NOMO-1 (cell line): Measurements from ENCODE around the gene TRIM36.

Experiments used
- DNase-seq, 2 experiments: peaks; one replicate each; lab custom pipeline; 2025; ENCODE audit not compliant: unreplicated experiment in 2 of 2; lab: John Stamatoyannopoulos, UW

TRIM36 gene

GRCh38 chr5:115169487-115170133, at the start of gene TRIM36:
Gene TRIM36, minus strand, starts transcription at chr5:115169908. Its CDS starts 274 bp downstream, at chr5:115169634.
- DNase-seq: peak; percentile 88 to 96

GRCh38 chr5:115214541-115214940, 44.8 kb upstream of the TRIM36 start:
- DNase-seq: no peak

- DNase-seq: peak; percentile 91 to 98
These were observed 39.6 kb upstream of the TRIM36 start for GRCh38 chr5:115209279-115209678.

- DNase-seq: no peak
These were observed 33.2 kb upstream of the TRIM36 start for GRCh38 chr5:115202952-115203351.

- DNase-seq: no peak
These were observed 26.5 kb upstream of the TRIM36 start for GRCh38 chr5:115196161-115196560.

GRCh38 chr5:115194676-115195075, 25.0 kb upstream of the TRIM36 start:
- DNase-seq: no peak

- no peak for DNase-seq
These were observed 23.6 kb upstream of the TRIM36 start for GRCh38 chr5:115193295-115193694.

GRCh38 chr5:115192098-115192497, 22.4 kb upstream of the TRIM36 start:
- no peak for DNase-seq

GRCh38 chr5:115191474-115192031, 21.8 kb upstream of the TRIM36 start:
- DNase-seq: no peak

- no peak for DNase-seq
These were observed 20.7 kb upstream of the TRIM36 start for GRCh38 chr5:115190388-115190787.

- DNase-seq: no peak
These were observed 20.2 kb upstream of the TRIM36 start for GRCh38 chr5:115189866-115190265.

GRCh38 chr5:115186794-115187193, 17.1 kb upstream of the TRIM36 start:
- no peak for DNase-seq

- no peak for DNase-seq
These were observed 15.1 kb upstream of the TRIM36 start for GRCh38 chr5:115184770-115185169.

GRCh38 chr5:115181757-115182156, 12.0 kb upstream of the TRIM36 start:
- DNase-seq: no peak

- peak in 1 of 2 experiments; percentile 12 for DNase-seq
These were observed 10.5 kb upstream of the TRIM36 start for GRCh38 chr5:115180165-115180709.

GRCh38 chr5:115179394-115180164, 9.9 kb upstream of the TRIM36 start:
- no peak for DNase-seq

GRCh38 chr5:115179030-115179393, 9.3 kb upstream of the TRIM36 start:
- DNase-seq: no peak

- no peak for DNase-seq
These were observed 1.3 kb upstream of the TRIM36 start for GRCh38 chr5:115170929-115171510.

- no peak for DNase-seq
These were observed 623 bp upstream of the TRIM36 start for GRCh38 chr5:115170134-115170928.

GRCh38 chr5:115168829-115169486, 750 bp downstream of the TRIM36 start:
- peak in 1 of 2 experiments; percentile 51 for DNase-seq
